Measurements from ENCODE around the gene CDH13.
A peak's percentile ranks its signal among the peaks of the same experiment; 100 is the strongest.

Gene CDH13

DNA sequence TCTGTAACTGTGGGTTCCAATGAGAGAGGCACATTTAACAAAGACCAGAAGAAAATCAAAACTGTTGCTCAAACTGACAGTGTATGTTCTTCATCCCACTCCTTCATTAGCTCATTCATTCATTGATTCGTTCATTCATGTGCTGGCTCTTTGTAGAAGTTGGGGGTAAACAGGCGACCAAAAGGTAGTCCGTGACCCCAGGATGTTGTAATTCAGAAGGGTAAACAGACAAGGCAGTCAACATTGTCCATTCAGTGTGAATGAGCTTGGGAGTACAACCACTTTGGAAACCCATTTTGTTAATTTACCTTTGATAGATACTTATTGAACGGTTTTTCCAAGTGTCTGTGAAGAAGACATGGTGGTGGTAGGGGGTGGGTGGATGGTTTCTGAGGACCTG lies 26.1 kb downstream of the CDH13 start:
- Histone ChIP-seq H2AFZ (ENCODE audit: low read depth, low read length) (no peak overlapping the region), H3K9me3 (ENCODE audit: insufficient read depth, low read length, severe bottlenecking) (no peaks in the 10 kb centered on the region), H3K4me2 (ENCODE audit: insufficient read depth, low read length) (no peak overlapping the region), H3K79me2 (ENCODE audit: insufficient read depth, low read length) (no peaks in the 10 kb centered on the region), H3K27me3 (ENCODE audit: insufficient read depth, low read length, poor library complexity) (peaks cover 5% of the 10 kb centered on the region), H3K9ac (ENCODE audit: low read depth, low read length) (no peak overlapping the region), H3K36me3 (ENCODE audit: insufficient read depth, low read length) (no peaks in the 10 kb centered on the region), H3K4me3 (ENCODE audit: low read depth in 1 of 2, low read length in 2 of 2) (no peak overlapping the region), H3K27ac (ENCODE audit: low read length) (no peak overlapping the region), H4K20me1 (ENCODE audit: insufficient read depth, low read length) (no peaks in the 10 kb centered on the region), H3K4me1 (ENCODE audit: insufficient read depth, low read length) (peaks cover 27% of the 10 kb centered on the region)
- ATAC-seq (ENCODE audit: insufficient read depth, low read depth) (no peak), DNase-seq (no peak)
- TF ChIP-seq CTCF (IDR thresholded peaks at IDR 0.05; ENCODE audit: borderline replicate concordance, extremely low read depth, low read length, poor library complexity, severe bottlenecking) (no peak), EZH2 (IDR thresholded peaks at IDR 0.05; ENCODE audit: borderline replicate concordance, low read depth, low read length, severe bottlenecking) (no peak)

- H3K9ac ChIP-seq (ENCODE audit: low read depth, low read length), result no peak overlapping the region
- TF ChIP-seq CTCF (IDR thresholded peaks at IDR 0.05; ENCODE audit: borderline replicate concordance, extremely low read depth, low read length, poor library complexity, severe bottlenecking), result no peak
- TF ChIP-seq EZH2 (IDR thresholded peaks at IDR 0.05; ENCODE audit: borderline replicate concordance, low read depth, low read length, severe bottlenecking), result no peak
- no peak overlapping the region for H2AFZ ChIP-seq (ENCODE audit: low read depth, low read length)
- ATAC-seq (ENCODE audit: insufficient read depth, low read depth) (peak; percentile 60), DNase-seq (peak; percentile 19)
- no peaks in the 10 kb centered on the region for H3K9me3 ChIP-seq (ENCODE audit: insufficient read depth, low read length, severe bottlenecking)
- H3K4me3 ChIP-seq (ENCODE audit: low read depth in 1 of 2, low read length in 2 of 2), result no peak overlapping the region
- no peak overlapping the region for H3K27ac ChIP-seq (ENCODE audit: low read length)
- no peaks in the 10 kb centered on the region for H3K36me3 ChIP-seq (ENCODE audit: insufficient read depth, low read length)
- no peaks in the 10 kb centered on the region for H4K20me1 ChIP-seq (ENCODE audit: insufficient read depth, low read length)
- no peaks in the 10 kb centered on the region for H3K79me2 ChIP-seq (ENCODE audit: insufficient read depth, low read length)
- H3K27me3 ChIP-seq (ENCODE audit: insufficient read depth, low read length, poor library complexity), result peaks cover 5% of the 10 kb centered on the region
- peaks cover 27% of the 10 kb centered on the region for H3K4me1 ChIP-seq (ENCODE audit: insufficient read depth, low read length)
- H3K4me2 ChIP-seq (ENCODE audit: insufficient read depth, low read length), result no peak overlapping the region
Observed at GRCh38 chr16:82653550-82654511, 27.1 kb downstream of the CDH13 start.

DNA sequence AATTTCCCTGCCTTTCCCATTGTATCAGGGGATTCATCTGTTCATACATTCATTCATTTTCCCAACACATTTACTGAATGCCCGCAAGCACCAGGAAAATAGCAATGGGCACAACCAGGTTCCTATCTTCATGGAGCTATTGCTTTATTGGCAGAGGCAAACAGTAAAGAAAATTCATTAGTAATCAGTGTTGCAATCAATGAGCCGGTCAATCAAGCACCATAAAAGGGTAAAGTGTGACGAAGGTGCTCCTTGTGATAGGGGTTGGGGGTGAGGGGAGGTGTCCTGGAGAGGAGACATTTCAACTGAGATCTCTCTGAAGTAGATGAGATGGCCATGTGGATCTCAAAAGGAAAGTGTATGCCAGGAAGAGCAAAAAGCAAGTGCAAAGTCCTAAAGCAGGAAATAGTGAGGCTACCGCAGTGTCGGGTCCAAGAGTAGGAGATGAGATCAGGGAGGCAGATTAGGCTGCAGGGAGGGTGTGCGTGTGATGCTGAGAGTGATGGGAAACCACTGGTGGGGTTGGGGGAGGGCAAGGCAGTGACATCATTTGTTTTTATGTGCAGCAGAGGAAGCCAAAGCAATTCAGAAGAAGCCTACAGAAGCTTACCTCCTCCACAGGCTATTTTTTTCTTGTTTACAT lies 28.4 kb downstream of the CDH13 start:
- Histone ChIP-seq H3K4me2 (ENCODE audit: insufficient read depth, low read length) (peak overlapping the region; percentile 31; the same call in 1 of the 2 replicates), H3K9ac (ENCODE audit: low read depth, low read length) (no peak overlapping the region), H3K79me2 (ENCODE audit: insufficient read depth, low read length) (no peaks in the 10 kb centered on the region), H3K4me1 (ENCODE audit: insufficient read depth, low read length) (peaks cover 27% of the 10 kb centered on the region), H3K27ac (ENCODE audit: low read length) (no peak overlapping the region), H3K27me3 (ENCODE audit: insufficient read depth, low read length, poor library complexity) (no peaks in the 10 kb centered on the region), H2AFZ (ENCODE audit: low read depth, low read length) (no peak overlapping the region), H4K20me1 (ENCODE audit: insufficient read depth, low read length) (no peaks in the 10 kb centered on the region), H3K36me3 (ENCODE audit: insufficient read depth, low read length) (no peaks in the 10 kb centered on the region), H3K4me3 (ENCODE audit: low read depth in 1 of 2, low read length in 2 of 2) (no peak overlapping the region), H3K9me3 (ENCODE audit: insufficient read depth, low read length, severe bottlenecking) (no peaks in the 10 kb centered on the region)
- DNase-seq (peak; percentile 82), ATAC-seq (ENCODE audit: insufficient read depth, low read depth) (peak; percentile 90)
- TF ChIP-seq EZH2 (IDR thresholded peaks at IDR 0.05; ENCODE audit: borderline replicate concordance, low read depth, low read length, severe bottlenecking) (no peak), CTCF (IDR thresholded peaks at IDR 0.05; ENCODE audit: borderline replicate concordance, extremely low read depth, low read length, poor library complexity, severe bottlenecking) (no peak)
